HepG2 (cell line): ENCODE measurements around the gene MAN1A2. TPM values are rescaled to one million over a fixed set of nuclear protein-coding genes. Genes with fewer than 3 reads are reported as not detected.

Experiments used
- ASH2L ChIP-seq: fragments of 300-600, 200-600 bp; sonication (generic); IDR thresholded peaks from 2 replicates; pipeline ENCODE4 v1.7.0; 2017; ENCODE audit warnings: low read depth, mild to moderate bottlenecking, moderate library complexity, mixed read lengths, low read length; ENCODE audit not compliant: insufficient read length
- ATRX ChIP-seq: sonication (generic); formaldehyde crosslinking; IDR thresholded peaks from 2 replicates; pipeline ENCODE4 v1.4.0; 2020; ENCODE audit warnings: missing genetic modification reagents, borderline replicate concordance
- GATAD1 ChIP-seq: IDR thresholded peaks from 2 replicates; pipeline ENCODE4 v1.6.1; 2016; ENCODE audit warnings: missing genetic modification reagents, missing compliant biosample characterization
- HNF4G ChIP-seq, 2 experiments: sonication (generic) in 1 of 2; formaldehyde crosslinking in 1 of 2; IDR thresholded peaks; 2 replicates each; pipeline versions ENCODE4 v1.4.0 to v1.6.1; 2011 to 2020; ENCODE audit warnings: borderline replicate concordance in 2 of 2, low read depth in 2 of 2, mild to moderate bottlenecking in 2 of 2, low read length in 1 of 2, missing genetic modification reagents in 1 of 2, moderate library complexity in 1 of 2
- IRF2 ChIP-seq: IDR thresholded peaks from 2 replicates; pipeline ENCODE4 v1.6.1; 2018; ENCODE audit warnings: missing genetic modification reagents, missing compliant biosample characterization
- MAF1 ChIP-seq: sonication (generic); formaldehyde crosslinking; IDR thresholded peaks from 2 replicates; pipeline ENCODE4 v1.5.0; 2020; ENCODE audit warnings: missing genetic modification reagents, borderline replicate concordance
- PCBP2 ChIP-seq: fragments of 200-400 bp; formaldehyde crosslinking; optimal IDR thresholded peaks from 2 replicates; pipeline ENCODE3; 2018; ENCODE audit warnings: low read length, low read depth; ENCODE audit not compliant: poor library complexity, severe bottlenecking
- SOX13 ChIP-seq, 3 experiments: fragments of 450-650 bp in 1 of 3; sonication (generic) in 1 of 3; formaldehyde crosslinking in 1 of 3; IDR thresholded peaks in 2 of 3; conservative IDR thresholded peaks in 1 of 3; 2 replicates each; pipeline versions ENCODE4 v1.5.0 to v1.6.1; 2016 to 2020; ENCODE audit warnings: antibody characterized with exemption in 1 of 3, mild to moderate bottlenecking in 1 of 3, missing compliant biosample characterization in 1 of 3, missing genetic modification reagents in 1 of 3, moderate library complexity in 1 of 3
- SOX5 ChIP-seq: IDR thresholded peaks from 2 replicates; pipeline ENCODE4 v1.6.1; 2016; ENCODE audit warnings: borderline replicate concordance
- SP2 ChIP-seq: sonication (generic); formaldehyde crosslinking; IDR thresholded peaks from 2 replicates; pipeline ENCODE4 v1.5.1; 2020; ENCODE audit warnings: mild to moderate bottlenecking, missing genetic modification reagents
- ZNF335 ChIP-seq: sonication (generic); formaldehyde crosslinking; IDR thresholded peaks from 2 replicates; pipeline ENCODE4 v1.4.0; 2020; ENCODE audit warnings: missing genetic modification reagents
- ZNF572 ChIP-seq: sonication (generic); formaldehyde crosslinking; IDR thresholded peaks from 2 replicates; pipeline ENCODE4 v1.5.1; 2020; ENCODE audit warnings: mild to moderate bottlenecking, missing genetic modification reagents
- polyA plus RNA-seq, 8 experiments: library from polyadenylated mRNA; depleted of rRNA in 3 of 8; stranded (reverse) in 7 of 8; unstranded in 1 of 8; fragments of >200 nt; fragmentation: Illumina TruSeq in 4 of 8; extraction: Trizol in 4 of 8; gene quantifications; 2 replicates each; pipeline versions ENCODE4 v1.2.1 to v1.2.3, GENCODE V29; 2011 to 2016; ENCODE audit warnings: low read depth in 4 of 8, missing spikeins in 1 of 8, mixed read lengths in 1 of 8; ENCODE audit not compliant: insufficient read depth in 1 of 8
- total RNA-seq, 5 experiments: library from RNA; depleted of rRNA; stranded (reverse); fragments of >200 nt; fragmentation: Illumina TruSeq; extraction: Trizol; gene quantifications; 2 replicates each; pipeline ENCODE4 v1.2.3, GENCODE V29; 2016; ENCODE audit warnings: low read depth in 1 of 5
- TF ChIP-seq, protein P1 (sequence below): sonication (generic); formaldehyde crosslinking; IDR thresholded peaks from 2 replicates; pipeline ENCODE4 v1.5.0; 2020; ENCODE audit warnings: mild to moderate bottlenecking, missing genetic modification reagents, borderline replicate concordance
- TF ChIP-seq, protein P2 (sequence below): sonication (generic); formaldehyde crosslinking; IDR thresholded peaks from 2 replicates; pipeline ENCODE4 v1.4.0; 2020; ENCODE audit warnings: missing genetic modification reagents
- TF ChIP-seq, protein P3 (sequence below): IDR thresholded peaks from 2 replicates; pipeline ENCODE4 v1.6.1; 2016; ENCODE audit warnings: mild to moderate bottlenecking
- TF ChIP-seq, protein P4 (sequence below): sonication (generic); formaldehyde crosslinking; IDR thresholded peaks from 2 replicates; pipeline ENCODE4 v1.8.0; 2022; ENCODE audit warnings: mild to moderate bottlenecking, missing genetic modification reagents, moderate library complexity
- TF ChIP-seq, protein P5 (sequence below): IDR thresholded peaks from 2 replicates; pipeline ENCODE4 v1.6.1; 2016

Gene MAN1A2
- total and polyA plus RNA-seq, 2 of the 13 experiments (the other 11 are each of a cell fraction or from before 2014, with no cell fraction given), result 8.0 to 19.9 TPM

DNA sequence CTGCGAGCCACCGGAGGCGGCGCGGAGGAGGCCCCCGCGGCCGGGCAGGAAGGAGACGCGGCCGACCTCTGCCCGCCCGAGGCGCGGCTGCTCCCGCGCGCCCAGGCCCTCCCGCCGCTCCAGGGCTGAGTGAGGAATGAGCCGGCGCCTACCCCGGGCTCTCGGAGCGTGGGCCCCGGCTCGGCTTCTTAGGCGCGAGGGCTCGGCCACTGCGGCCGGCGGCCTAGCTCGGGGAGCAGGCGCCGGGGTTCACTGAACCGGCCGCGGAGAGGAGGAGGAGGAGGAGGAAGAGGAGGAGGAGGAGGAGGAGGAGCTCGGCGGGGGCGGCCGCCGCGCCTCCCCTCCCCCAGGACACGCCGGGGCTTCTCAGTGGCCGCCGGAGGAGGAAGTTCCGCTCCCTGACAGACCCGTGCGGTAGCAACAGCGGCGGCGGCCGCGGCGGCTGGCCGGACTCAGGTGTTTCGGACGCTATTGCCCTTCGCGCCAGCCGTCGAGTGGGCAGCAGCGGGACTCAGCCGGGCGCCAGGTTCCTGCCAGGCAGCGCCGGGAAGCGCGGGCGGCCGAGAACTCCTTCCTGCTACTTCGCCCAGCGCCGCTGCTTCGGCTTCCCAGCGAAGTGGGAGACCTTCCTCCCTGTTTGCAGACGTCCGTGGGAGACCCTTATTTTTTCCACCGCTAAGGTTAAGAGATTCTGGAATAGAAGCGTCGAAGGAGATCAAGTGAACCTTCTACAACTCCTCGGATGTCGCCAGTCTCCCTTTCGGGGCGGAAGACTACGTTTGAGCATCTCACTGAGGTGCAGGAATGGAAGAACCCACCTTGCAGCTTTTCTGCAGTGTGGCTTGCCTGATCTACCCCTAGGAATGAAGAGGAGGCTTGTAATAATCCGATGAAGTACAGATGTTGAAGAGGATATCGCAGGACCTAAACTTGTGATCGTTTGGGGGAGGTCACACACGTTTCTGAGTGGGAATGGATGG lies at the start of gene MAN1A2 (continued):
- TF ChIP-seq, protein P1, sequence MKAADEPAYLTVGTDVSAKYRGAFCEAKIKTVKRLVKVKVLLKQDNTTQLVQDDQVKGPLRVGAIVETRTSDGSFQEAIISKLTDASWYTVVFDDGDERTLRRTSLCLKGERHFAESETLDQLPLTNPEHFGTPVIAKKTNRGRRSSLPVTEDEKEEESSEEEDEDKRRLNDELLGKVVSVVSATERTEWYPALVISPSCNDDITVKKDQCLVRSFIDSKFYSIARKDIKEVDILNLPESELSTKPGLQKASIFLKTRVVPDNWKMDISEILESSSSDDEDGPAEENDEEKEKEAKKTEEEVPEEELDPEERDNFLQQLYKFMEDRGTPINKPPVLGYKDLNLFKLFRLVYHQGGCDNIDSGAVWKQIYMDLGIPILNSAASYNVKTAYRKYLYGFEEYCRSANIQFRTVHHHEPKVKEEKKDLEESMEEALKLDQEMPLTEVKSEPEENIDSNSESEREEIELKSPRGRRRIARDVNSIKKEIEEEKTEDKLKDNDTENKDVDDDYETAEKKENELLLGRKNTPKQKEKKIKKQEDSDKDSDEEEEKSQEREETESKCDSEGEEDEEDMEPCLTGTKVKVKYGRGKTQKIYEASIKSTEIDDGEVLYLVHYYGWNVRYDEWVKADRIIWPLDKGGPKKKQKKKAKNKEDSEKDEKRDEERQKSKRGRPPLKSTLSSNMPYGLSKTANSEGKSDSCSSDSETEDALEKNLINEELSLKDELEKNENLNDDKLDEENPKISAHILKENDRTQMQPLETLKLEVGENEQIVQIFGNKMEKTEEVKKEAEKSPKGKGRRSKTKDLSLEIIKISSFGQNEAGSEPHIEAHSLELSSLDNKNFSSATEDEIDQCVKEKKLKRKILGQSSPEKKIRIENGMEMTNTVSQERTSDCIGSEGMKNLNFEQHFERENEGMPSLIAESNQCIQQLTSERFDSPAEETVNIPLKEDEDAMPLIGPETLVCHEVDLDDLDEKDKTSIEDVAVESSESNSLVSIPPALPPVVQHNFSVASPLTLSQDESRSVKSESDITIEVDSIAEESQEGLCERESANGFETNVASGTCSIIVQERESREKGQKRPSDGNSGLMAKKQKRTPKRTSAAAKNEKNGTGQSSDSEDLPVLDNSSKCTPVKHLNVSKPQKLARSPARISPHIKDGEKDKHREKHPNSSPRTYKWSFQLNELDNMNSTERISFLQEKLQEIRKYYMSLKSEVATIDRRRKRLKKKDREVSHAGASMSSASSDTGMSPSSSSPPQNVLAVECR, result peak; percentile 75; the same call in 1 of the 2 replicates
- no peak for TF ChIP-seq SOX13 (IDR thresholded peaks at IDR 0.05)
- TF ChIP-seq SOX13 (CRISPR knock-in tag; conservative IDR thresholded peaks at IDR 0.05 in 1 of 2, IDR thresholded peaks at IDR 0.05 in 1 of 2), result peak in 1 of 2 experiments; percentile 19; a peak in 1 of 4 replicates
- TF ChIP-seq, protein P2, sequence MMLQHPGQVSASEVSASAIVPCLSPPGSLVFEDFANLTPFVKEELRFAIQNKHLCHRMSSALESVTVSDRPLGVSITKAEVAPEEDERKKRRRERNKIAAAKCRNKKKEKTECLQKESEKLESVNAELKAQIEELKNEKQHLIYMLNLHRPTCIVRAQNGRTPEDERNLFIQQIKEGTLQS (CRISPR knock-in tag), result no peak
- peak; percentile 71 for TF ChIP-seq GATAD1 (CRISPR knock-in tag)
- TF ChIP-seq IRF2 (CRISPR knock-in tag), result 0 out of 2 replicates have a peak, but pooled peaks have one; percentile 40
- TF ChIP-seq, protein P3, sequence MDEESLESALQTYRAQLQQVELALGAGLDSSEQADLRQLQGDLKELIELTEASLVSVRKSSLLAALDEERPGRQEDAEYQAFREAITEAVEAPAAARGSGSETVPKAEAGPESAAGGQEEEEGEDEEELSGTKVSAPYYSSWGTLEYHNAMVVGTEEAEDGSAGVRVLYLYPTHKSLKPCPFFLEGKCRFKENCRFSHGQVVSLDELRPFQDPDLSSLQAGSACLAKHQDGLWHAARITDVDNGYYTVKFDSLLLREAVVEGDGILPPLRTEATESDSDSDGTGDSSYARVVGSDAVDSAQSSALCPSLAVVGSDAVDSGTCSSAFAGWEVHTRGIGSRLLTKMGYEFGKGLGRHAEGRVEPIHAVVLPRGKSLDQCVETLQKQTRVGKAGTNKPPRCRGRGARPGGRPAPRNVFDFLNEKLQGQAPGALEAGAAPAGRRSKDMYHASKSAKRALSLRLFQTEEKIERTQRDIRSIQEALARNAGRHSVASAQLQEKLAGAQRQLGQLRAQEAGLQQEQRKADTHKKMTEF (CRISPR knock-in tag), result peak; percentile 53; the same call in 1 of the 2 replicates
- TF ChIP-seq PCBP2, result no peak
- TF ChIP-seq SOX5 (CRISPR knock-in tag), result peak; percentile 35; the same call in 1 of the 2 replicates
- TF ChIP-seq SP2, result peak; percentile 73
- TF ChIP-seq HNF4G (IDR thresholded peaks at IDR 0.05; ENCODE audit: borderline replicate concordance, low read depth, low read length), result peak; percentile 28; the same call in 1 of the 2 replicates
- no peak for TF ChIP-seq HNF4G (CRISPR knock-in tag; IDR thresholded peaks at IDR 0.05; ENCODE audit: borderline replicate concordance, low read depth)
- TF ChIP-seq, protein P4, sequence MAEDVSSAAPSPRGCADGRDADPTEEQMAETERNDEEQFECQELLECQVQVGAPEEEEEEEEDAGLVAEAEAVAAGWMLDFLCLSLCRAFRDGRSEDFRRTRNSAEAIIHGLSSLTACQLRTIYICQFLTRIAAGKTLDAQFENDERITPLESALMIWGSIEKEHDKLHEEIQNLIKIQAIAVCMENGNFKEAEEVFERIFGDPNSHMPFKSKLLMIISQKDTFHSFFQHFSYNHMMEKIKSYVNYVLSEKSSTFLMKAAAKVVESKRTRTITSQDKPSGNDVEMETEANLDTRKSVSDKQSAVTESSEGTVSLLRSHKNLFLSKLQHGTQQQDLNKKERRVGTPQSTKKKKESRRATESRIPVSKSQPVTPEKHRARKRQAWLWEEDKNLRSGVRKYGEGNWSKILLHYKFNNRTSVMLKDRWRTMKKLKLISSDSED (CRISPR knock-in tag), result no peak
- no peak for TF ChIP-seq ZNF572 (CRISPR knock-in tag)
- TF ChIP-seq ASH2L, result peak; percentile 95
- TF ChIP-seq ZNF335 (CRISPR knock-in tag), result 0 out of 2 replicates have a peak, but pooled peaks have one; percentile 42
- no peak for TF ChIP-seq ATRX (CRISPR knock-in tag)
- TF ChIP-seq, protein P5, sequence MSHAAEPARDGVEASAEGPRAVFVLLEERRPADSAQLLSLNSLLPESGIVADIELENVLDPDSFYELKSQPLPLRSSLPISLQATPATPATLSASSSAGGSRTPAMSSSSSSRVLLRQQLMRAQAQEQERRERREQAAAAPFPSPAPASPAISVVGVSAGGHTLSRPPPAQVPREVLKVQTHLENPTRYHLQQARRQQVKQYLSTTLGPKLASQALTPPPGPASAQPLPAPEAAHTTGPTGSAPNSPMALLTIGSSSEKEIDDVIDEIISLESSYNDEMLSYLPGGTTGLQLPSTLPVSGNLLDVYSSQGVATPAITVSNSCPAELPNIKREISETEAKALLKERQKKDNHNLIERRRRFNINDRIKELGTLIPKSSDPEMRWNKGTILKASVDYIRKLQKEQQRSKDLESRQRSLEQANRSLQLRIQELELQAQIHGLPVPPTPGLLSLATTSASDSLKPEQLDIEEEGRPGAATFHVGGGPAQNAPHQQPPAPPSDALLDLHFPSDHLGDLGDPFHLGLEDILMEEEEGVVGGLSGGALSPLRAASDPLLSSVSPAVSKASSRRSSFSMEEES (CRISPR knock-in tag), result peak; percentile 42; the same call in 1 of the 2 replicates
- TF ChIP-seq MAF1 (CRISPR knock-in tag), result 0 out of 2 replicates have a peak, but pooled peaks have one; percentile 10
